ENCODE data around the gene BBC3.

DNA sequence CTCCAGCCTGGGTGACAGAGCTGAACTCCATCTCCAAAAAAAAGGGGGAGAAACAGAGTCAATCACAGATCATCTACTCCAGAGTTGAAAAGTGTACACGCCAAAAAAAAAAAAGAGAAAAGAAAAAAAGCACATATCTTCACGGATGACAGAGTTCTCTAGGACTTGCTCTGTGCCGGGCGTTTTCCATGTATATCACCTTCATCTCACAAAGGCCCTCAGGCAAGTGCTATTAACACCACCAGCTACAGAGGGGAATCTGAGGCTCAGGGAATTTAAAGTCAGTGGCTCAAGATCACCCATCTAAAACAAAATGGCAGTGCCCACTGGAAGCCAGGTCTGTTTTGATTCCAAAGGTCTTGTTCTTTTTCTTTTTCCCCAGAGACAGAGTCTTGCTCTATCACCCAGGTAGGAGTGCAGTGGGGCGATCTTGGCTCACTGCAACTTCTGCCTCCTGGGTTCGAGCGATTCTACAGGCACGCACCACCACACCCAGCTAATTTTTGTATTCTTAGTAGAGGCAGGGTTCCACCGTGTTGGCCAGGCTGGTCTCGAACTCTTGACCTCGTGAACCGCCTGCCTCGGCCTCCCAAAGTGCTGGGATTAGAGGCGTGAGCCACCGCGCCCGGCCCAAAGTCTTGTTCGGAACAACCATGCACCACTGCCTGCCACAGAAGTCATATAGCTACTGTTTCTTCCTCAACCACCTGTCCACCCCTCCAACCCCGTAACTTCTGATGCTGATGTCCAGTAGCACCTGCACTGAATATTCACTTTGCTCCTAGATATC lies 58.1 kb downstream of the BBC3 start:
- TF ChIP-seq GATA2 (IDR thresholded peaks at IDR 0.05; ENCODE audit: low read depth, low read length) (no peak), GATA3 (IDR thresholded peaks at IDR 0.05; ENCODE audit: low read depth, low read length) (no peak)
